ELR (cell line): ENCODE measurements around the gene HOXC6.
A peak's percentile ranks its signal among the peaks of the same experiment; 100 is the strongest.

Experiments used
- DNase-seq: peaks from one replicate; pipeline ENCODE4 v3.0.0-alpha.2; 2015; ENCODE audit warnings: low read depth

The HOXC6 gene

GRCh38 chr12:54015018-54015931 lies 13.0 kb upstream of the HOXC6 start:
- no peak for DNase-seq

DNA sequence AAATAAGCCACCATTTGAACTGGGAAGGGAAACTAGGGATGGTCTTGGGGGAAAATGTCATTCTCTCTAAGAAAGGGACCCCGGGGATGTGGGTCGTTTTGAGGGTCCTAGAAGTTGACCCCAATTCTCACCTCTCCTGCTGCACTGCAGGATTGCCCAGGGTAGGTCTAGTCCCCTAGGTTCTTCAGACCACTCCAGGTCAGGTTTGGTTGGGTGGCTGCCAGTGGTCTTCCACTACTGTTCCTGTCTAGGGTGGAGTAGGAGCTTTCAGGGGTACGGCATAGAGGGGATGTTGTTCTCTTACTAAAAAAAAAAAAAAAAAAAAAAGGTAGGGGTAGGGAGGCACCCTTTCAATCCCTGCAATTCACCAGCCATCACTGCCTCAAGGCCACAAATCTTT lies 12.2 kb upstream of the HOXC6 start:
- no peak for DNase-seq

DNA sequence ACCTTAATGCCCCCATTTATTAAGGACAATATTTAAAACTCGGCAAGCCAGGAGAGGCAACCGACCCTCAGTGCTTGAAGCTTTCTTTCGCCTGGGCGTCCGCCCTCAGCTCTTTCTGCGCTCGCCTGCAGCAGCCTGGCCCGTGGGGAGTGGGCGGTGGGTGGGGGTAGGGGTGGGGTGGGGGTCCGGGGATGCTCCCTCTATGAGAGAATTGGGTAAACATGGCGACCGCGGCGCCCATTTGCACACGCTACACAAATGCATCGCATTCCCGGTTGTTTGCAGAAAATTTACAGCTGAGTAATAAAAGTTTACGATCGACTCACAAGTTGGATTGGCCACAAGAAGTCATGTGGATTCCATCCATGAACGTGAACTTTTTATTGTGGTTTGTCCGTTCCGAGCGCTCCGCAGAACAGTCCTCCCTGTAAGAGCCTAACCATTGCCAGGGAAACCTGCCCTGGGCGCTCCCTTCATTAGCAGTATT lies 11.7 kb upstream of the HOXC6 start:
- DNase-seq, result peak; percentile 92

DNA sequence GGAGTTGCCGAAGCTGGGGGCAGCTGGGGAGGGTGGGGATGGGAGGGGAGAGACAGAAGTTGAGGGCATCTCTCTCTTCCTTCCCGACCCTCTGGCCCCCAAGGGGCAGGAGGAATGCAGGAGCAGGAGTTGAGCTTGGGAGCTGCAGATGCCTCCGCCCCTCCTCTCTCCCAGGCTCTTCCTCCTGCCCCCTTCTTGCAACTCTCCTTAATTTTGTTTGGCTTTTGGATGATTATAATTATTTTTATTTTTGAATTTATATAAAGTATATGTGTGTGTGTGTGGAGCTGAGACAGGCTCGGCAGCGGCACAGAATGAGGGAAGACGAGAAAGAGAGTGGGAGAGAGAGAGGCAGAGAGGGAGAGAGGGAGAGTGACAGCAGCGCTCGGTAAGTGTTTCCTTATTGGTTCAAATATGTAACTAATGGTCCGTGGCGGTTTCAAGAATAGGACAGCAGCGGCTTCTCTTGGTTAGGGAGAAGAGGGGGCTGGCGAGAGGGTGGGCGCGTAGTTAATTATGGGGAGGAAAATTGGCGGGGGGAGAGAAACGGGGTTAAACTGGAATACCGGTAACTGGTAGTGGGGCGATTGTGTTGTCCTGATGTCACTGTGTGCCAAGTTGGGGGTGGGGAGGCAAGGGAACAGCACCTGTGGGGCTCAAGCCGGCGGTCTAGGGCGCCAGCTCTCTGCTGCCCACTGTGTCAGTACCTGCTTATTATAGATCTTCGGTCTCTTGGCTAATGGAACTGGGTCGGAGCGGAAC lies 11.0 kb upstream of the HOXC6 start:
- DNase-seq, result peak; percentile 63

- DNase-seq, result peak; percentile 88
These were observed 10.3 kb upstream of the HOXC6 start for GRCh38 chr12:54017878-54018467.

- no peak for DNase-seq
These were observed 9.7 kb upstream of the HOXC6 start for GRCh38 chr12:54018468-54018984.

- no peak for DNase-seq
These were observed 9.0 kb upstream of the HOXC6 start for GRCh38 chr12:54019091-54019811.

DNA sequence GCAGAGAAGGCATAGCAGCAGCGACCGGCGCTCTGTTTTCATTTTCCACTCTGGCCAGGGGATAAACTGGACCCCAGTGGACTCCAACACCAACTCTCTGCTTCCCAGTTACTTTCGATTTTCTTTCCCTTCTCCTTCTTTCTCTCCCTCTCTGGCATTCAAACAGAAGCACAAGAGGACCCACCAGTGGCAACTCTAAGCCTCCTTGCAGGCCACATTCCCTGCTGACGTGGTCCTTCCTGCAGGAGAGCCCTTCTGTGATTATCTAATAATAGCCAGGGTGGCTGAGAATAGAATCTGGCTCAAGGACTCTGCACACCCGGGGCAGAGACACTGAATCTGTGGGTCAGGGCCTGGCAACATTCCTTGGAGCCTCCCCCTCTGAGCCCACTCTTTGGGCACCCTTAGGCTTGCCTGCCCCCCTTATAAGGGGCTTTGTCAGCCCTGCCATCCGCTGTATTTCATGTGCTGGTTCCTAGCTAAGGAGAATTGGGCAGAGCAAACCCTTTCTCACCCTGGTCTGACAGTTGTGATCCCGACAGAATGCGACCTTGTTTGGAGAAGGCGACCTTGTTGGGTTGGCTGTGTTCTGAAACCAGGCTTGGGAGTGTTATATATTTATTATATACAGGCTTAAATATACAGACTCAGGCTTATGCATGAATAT lies 8.2 kb upstream of the HOXC6 start:
- peak; percentile 20 for DNase-seq

DNA sequence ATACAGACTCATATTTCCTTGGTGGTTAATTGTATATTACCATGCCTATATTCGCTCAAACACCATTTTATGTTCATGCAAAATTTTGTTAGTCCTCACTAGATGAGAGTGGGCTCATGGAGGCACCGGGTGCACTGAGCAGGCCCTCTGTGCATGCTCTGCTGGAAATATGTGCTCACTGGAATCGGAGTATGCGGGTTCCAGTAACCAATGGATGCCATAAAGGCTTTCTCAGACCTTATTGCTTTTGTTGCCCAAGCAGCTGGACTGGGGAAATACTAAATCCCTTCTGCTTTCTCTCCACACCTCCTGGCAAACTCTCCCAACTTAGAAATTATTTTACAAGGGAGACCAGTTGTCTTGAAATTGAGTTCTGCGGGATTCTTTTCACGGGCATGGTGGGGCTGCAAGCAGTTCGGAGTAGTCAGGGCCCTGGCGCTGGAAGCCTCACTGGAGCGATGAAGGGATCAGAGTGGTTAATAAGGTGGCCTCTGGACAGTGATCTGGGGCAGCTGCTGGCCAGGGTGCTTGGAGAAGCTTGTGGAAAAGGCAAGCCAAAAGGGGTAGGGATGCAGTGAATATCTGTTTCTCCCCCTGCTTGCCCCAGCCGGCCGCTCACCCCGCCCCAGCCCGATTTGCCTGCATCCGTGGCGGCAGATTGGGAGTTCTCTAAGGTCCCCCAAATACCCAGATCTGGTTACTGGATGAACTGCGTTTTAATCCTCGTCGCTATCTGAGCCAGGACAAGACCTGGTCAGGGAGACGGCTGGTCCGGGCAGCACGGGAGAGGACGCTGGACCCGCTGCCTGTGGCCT lies 7.4 kb upstream of the HOXC6 start:
- no peak for DNase-seq

DNA sequence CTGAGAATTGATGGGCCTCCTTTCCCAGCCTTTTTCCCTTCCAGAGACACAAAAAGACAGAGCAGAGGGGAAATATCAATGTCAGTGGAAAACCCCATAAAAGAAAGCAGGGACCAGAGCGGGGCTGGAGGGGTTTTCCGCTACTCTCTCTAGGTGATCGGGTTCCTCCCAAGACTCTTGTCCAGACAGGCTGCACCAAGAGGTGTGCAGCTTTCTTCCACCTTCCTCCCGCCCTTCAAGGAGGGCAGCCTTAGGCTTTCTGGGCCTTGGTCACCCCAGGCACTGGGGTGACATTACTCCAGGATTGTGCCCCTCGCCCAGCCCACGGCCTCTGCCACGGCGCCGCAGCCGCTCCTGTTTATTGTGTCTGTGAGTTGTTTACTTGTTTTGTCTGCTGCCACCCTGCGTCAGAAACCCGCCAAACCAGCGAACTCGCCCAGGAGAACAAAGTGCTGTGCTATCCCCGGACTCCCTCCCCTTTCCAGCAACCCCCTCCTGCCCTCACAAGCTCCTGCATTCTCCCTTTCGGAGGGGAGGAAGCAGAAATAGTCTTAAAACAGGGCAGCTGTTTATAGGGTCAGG lies 6.7 kb upstream of the HOXC6 start:
- no peak for DNase-seq

GRCh38 chr12:54022960-54023884 lies 5.0 kb upstream of the HOXC6 start:
- no peak for DNase-seq

GRCh38 chr12:54024127-54024526 lies 4.1 kb upstream of the HOXC6 start:
- no peak for DNase-seq

DNA sequence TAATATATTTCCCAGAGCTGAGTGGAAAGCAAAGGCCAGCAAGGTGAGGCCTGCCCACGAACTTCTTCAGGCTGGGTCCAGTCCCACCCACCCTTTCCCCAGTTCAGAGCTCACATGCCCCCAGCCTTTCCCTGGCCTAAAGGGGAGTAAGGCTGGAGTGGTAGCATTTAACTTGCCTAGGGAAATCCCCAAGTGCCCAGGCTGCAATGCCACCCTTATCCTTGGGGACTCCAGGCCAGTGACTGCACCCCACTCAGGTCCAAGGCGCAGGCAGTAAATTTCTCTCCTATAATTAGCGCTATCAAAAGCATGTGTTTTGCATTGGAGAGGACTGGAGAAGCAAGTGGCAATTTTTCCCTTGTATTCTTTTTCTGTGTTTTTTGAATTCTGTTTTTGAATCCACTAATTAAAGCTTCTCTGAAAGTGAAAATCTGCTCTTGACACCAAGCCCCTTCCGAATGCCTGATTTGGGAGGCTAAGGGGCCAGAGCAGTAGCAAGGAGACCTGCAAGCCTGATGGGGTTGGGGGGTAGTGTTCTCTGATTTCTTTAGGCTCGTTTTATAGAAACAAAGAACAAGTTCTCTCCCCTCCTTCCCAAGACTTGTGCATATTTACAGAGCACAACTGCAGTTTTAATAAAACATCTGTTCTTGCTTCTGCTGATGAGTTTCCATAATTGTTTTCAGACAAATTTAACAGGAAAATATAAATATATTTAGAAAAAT lies 3.5 kb upstream of the HOXC6 start:
- DNase-seq, result no peak

GRCh38 chr12:54025499-54026405 lies 2.5 kb upstream of the HOXC6 start:
- no peak for DNase-seq

DNA sequence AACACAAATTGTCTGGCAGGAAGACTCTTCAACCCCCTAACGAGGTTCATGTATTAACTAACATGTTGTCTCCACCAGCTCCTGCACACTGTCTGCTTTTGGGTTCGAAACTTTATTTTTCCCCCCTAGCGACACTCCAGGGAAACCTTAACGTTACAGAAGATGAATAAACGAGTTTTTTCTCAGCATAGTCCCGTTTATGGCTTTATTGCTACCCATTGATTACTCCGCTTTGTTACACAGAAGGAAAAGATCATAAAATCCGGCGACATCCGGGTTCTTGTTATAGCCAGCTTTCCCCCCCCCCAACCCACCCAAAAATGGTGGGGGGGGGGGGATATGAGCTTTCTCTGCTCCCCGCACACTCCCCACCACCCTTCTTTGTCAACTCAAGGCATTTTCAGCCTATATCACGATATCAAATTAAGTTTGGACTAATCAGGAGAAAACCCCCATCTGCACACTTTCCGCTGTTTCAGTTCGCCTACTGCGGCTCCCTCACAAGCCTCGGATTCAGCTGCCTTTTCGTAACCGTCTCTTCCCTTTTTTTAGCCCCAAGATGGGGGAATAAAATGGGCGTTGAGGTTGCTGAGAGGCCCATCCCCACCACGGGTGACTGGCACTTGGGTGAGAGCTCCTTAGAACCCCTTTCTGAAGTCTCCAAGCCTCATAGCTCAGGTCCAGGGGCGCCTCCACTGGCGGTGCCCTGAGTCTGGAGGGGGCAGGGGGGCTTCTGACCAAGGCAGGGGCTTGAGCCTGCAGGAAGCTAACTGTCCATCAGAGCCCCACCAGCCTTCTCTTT lies 1.4 kb upstream of the HOXC6 start:
- no peak for DNase-seq

GRCh38 chr12:54027442-54027786 lies 826 bp upstream of the HOXC6 start:
- DNase-seq, result no peak
